Duodenal mucosa (tissue), 2 donors: ENCODE results near the gene PRXL2A.
"Not testable (repeated sequence)": the region's sequence is repeated elsewhere in the genome, so short reads cannot be mapped to it uniquely, and the experiment has no call there.

Source experiments
- H3K27ac ChIP-seq: one replicate; pipeline ENCODE4 v1.7.0; 2013; ENCODE audit warnings: low read depth, low read length
- H3K27me3 ChIP-seq, 2 donors: one replicate each; pipeline ENCODE4 v1.7.0; 2013; ENCODE audit warnings: low read length in 2 of 2, control low read depth in 1 of 2; ENCODE audit not compliant: insufficient read depth in 2 of 2, control insufficient read depth in 1 of 2
- H3K36me3 ChIP-seq, 2 donors: one replicate each; pipeline ENCODE4 v1.7.0; 2013; ENCODE audit warnings: low read length in 2 of 2, control low read depth in 1 of 2; ENCODE audit not compliant: insufficient read depth in 2 of 2, control insufficient read depth in 1 of 2
- H3K4me1 ChIP-seq, 2 donors: one replicate each; pipeline ENCODE4 v1.7.0; 2013; ENCODE audit warnings: low read length in 2 of 2, control low read depth in 1 of 2; ENCODE audit not compliant: insufficient read depth in 2 of 2, control insufficient read depth in 1 of 2
- H3K4me3 ChIP-seq, 2 donors: one replicate each; pipeline ENCODE4 v1.7.0; 2013; ENCODE audit warnings: low read length in 2 of 2, low read depth in 1 of 2
- H3K9ac ChIP-seq, 2 donors: one replicate each; pipeline ENCODE4 v1.7.0; 2013; ENCODE audit warnings: low read length in 2 of 2, low read depth in 1 of 2
- H3K9me3 ChIP-seq, 2 donors: one replicate each; pipeline ENCODE4 v1.7.0; 2013; ENCODE audit warnings: low read length in 2 of 2, control low read depth in 1 of 2; ENCODE audit not compliant: control insufficient read depth in 1 of 2

PRXL2A gene, protein sequence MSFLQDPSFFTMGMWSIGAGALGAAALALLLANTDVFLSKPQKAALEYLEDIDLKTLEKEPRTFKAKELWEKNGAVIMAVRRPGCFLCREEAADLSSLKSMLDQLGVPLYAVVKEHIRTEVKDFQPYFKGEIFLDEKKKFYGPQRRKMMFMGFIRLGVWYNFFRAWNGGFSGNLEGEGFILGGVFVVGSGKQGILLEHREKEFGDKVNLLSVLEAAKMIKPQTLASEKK

DNA sequence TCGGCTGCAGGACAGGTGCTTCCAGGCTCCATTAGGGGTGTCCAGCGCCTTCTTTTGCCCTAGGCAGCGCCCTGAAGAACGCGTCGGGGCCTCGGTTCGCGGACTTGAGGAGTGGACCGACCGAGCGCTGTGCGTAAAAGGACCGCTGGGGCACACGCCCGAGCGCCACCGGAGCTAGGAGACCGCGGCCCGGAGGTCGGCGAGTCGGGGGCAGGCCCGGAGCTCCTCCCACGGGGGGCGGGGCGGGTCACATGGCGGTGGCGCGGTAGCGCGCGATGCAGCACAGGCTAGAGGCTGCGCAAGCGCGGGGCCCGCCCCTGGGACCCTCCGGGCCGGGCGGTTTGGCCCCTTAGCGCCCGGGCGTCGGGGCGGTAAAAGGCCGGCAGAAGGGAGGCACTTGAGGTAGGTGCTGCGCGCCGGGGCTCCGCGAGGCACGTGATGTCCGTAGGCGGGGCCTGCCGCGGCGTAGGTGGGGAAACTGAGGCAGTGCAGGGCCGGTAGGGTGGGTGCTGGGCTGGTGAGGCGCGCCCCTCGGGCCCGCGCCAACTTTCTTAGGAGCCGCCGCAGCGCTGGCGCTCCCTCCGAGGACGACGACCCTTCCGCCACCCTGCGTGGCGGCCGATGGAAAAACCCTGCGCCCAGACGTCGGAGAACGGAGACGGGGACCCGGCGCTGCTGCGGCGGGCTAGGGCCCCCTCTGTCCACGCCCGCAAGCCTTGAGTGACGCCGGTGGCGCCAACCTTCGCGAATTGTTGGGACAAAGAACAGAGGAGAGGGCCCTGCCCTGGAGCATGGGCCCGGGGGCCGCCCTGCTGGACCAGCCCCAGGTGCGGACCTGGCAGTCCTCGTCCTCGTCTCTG lies at the start of gene PRXL2A:
Gene PRXL2A, plus strand, starts transcription at position 310 of the 860 bp plus-strand sequence. CDS start 11,917 bp downstream, outside the sequence.
- H3K36me3 ChIP-seq, result no peaks in the 10 kb centered on the region
- peaks cover 44 to 46% of the 10 kb centered on the region in 2 donors for H3K4me1 ChIP-seq
- H3K9me3 ChIP-seq, result no peaks in the 10 kb centered on the region
- no peaks in the 10 kb centered on the region for H3K27me3 ChIP-seq
- peak within 1 kb of the TSS; percentile 82 for H3K4me3 ChIP-seq
- peak within 1 kb of the TSS; percentile 68 to 86 for H3K9ac ChIP-seq
- H3K27ac ChIP-seq, result peak within 1 kb of the TSS; percentile 61

DNA sequence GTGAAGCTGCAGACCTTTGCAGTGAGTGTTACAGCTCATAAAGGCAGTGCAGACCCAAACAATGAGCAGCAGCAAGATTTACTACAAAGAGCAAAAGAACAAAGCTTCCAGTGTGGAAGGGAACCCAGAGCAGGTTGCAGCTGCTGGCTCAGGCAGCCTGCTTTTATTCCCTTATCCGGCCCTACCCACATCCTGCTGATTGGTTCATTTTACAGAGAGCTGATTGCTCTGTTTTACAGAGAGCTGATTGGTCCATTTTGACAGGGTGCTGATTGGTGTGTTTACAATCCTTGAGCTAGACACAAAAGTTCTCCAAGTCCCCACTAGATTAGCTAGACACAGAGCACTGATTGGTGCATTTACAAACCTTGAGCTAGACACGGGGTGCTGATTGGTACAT lies 49.4 kb upstream of the PRXL2A start:
- H3K4me1 ChIP-seq, H3K9me3 ChIP-seq, H3K27ac ChIP-seq, H3K4me3 ChIP-seq, H3K9ac ChIP-seq, H3K36me3 ChIP-seq: not testable (repeated sequence)
- H3K27me3 ChIP-seq, result peaks cover 7 to 15% of the 10 kb centered on the region in 2 donors

DNA sequence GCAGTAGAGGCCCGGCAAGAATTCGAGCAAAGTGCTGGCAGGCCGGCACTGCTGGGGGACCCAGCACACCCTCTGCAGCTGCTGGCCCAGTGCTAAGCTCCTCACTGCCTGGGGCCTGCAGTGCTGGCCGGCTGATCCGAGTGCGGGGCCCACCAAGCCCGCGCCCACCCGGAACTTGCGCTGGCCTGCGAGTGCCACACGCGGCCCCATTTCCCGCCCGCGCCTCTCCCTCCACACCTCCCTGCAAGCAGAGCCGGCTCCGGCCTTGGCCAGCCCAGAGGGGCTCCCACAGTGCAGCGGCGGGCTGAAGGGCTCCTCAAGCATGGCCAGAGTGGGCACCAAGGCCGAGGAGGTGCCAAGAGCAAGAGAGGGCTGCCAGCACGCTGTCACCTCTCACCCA lies 48.7 kb upstream of the PRXL2A start:
- H3K9me3 ChIP-seq, result no peaks in the 10 kb centered on the region
- H3K27ac ChIP-seq, result no peak overlapping the region
- H3K9ac ChIP-seq, result no peak overlapping the region
- H3K4me1 ChIP-seq, result peaks cover 0 to 6% of the 10 kb centered on the region in 2 donors
- peaks cover 7 to 15% of the 10 kb centered on the region in 2 donors for H3K27me3 ChIP-seq
- H3K4me3 ChIP-seq, result no peak overlapping the region
- H3K36me3 ChIP-seq, result no peaks in the 10 kb centered on the region

DNA sequence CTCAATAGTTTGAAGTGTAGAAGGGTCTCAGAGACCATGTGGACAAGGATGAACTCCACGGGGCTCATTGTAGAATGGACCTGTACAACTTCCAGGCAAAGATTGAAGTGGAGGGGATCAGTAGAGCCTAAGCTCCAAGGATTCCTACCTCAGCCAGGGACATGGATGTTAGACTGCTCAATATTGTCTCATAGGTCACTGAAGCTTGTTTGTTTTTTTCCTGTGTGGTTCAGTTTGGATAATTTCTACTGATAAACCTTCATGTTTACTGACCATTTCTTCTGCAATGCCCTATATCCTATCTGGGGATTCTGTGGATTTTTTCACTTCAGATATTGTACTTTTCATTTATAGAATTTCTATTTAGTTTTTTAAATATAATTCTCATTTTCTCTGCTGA lies 42.8 kb upstream of the PRXL2A start:
- Histone ChIP-seq H3K4me1 (no peaks in the 10 kb centered on the region), H3K9me3 (peaks cover 8 to 17% of the 10 kb centered on the region in 2 donors), H3K27me3 (no peaks in the 10 kb centered on the region), H3K27ac (no peak overlapping the region), H3K4me3 (no peak overlapping the region), H3K36me3 (no peaks in the 10 kb centered on the region), H3K9ac (no peak overlapping the region)

DNA sequence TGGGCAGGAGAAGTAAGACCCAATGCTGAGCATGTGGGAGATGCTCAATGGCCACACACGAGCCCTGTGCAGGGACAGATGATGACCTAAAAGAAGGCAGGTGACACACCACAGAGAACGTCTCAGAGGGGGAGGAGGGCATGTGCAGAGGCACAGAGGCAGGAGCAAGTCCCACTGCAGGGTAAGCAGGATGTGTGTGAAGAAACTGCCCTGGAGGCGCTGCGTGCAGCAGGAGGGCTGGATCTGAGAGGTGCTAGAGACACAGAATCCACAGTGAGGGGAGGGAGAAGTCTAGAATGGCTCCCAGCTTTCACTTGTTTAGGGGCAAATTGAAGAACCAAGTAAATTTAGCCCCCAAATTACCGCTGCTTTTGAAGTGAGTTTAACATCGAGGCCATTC lies 36.9 kb upstream of the PRXL2A start:
- H3K9ac ChIP-seq, result no peak overlapping the region

DNA sequence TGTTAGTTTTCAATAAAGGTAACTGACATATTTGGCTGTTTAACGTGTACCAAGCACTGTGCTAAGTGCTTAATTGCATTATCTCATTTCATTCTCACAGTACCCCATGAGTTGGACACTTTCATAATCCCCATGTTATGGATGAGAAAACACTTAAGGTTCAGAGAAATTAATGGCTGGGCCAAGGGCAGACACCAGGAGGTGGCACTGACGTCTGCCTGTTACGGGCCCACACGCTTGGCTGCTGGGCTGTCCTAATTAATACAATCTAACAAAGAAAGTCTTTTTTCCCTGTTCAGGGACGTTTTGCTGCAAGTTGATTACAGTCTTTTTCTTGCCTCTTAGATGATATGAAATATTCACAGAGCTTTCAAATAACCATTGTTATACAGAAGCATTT lies 35.7 kb upstream of the PRXL2A start:
- H3K9me3 ChIP-seq, result peaks cover 0 to 3% of the 10 kb centered on the region in 2 donors

More for the DNA sequence above, 36.9 kb upstream of the PRXL2A start:
- Histone ChIP-seq H3K9me3 (peaks cover 8 to 14% of the 10 kb centered on the region in 2 donors), H3K4me3 (no peak overlapping the region), H3K36me3 (no peaks in the 10 kb centered on the region), H3K4me1 (no peaks in the 10 kb centered on the region), H3K27ac (no peak overlapping the region), H3K27me3 (no peaks in the 10 kb centered on the region)

DNA sequence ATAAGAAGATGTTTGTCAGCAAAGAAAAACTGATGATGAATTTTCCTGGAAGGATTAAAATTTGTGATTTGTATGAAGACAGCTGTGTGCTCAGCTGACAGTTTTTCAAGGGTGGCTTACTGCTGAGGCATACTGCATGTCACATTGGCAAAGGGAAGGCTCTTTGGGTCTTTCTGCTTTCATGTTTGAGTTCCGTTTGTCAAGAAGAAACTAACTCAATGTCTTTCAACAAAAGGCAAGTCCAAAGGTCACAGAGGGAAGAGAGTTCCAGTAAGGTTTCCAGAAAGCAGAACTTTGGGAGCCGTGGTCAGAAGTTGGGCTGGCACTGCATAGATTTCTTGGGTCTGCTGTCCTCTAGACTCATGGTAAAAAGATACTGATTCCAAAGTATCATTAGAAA lies 34.8 kb upstream of the PRXL2A start:
- no peaks in the 10 kb centered on the region for H3K27me3 ChIP-seq

More for the DNA sequence above, 35.7 kb upstream of the PRXL2A start:
- Histone ChIP-seq H3K4me3 (no peak overlapping the region), H3K4me1 (no peaks in the 10 kb centered on the region), H3K9ac (no peak overlapping the region), H3K36me3 (no peaks in the 10 kb centered on the region), H3K27ac (no peak overlapping the region), H3K27me3 (no peaks in the 10 kb centered on the region)

DNA sequence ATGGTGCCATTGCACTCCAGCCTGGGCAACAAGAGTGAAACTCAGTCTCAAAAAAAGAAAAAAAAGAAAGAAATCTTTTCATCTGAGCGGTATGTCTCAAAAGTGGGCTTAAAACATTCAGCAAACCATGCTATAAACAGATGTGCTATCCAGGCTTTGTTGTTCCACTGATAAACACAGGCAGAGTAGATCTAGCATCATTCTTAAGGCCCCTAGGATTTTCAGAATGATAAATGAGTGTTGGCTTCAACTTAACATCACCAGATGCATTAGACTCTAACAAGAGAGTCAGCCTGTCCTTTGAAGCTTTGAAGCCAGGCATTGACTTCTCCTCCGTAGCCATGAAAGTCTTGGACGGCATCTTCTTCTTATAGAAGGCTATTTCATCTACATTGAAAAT lies 28.6 kb upstream of the PRXL2A start:
- Histone ChIP-seq H3K4me1 (peaks cover 0 to 5% of the 10 kb centered on the region in 2 donors), H3K36me3 (no peaks in the 10 kb centered on the region), H3K4me3 (no peak overlapping the region), H3K27me3 (no peaks in the 10 kb centered on the region), H3K9ac (no peak overlapping the region), H3K27ac (no peak overlapping the region), H3K9me3 (no peaks in the 10 kb centered on the region)

More for the DNA sequence above, 34.8 kb upstream of the PRXL2A start:
- Histone ChIP-seq H3K9ac (no peak overlapping the region), H3K27ac (no peak overlapping the region), H3K4me1 (peaks cover 0 to 2% of the 10 kb centered on the region in 2 donors), H3K36me3 (no peaks in the 10 kb centered on the region), H3K9me3 (no peaks in the 10 kb centered on the region), H3K4me3 (no peak overlapping the region)

DNA sequence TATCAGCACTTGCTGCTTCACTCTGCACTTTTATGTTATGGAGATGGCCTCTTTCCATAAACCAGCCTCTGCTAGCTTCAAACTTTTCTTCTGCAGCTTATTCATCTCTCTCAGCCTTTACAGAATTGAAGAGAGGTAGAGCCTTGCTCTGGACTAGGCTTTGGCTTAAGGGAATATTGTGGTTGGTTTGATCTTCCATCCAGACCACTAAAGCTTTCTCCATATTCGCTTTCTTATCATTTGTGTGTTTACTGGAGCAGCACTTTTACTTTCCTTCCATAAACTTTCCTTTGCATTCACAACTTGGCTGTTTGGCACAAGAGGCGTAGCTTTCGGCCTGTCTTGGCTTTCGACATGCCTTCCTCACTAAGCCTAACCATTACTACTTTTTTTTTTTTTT lies 28.2 kb upstream of the PRXL2A start:
- Histone ChIP-seq H3K9me3 (no peaks in the 10 kb centered on the region), H3K4me1 (peaks cover 0 to 5% of the 10 kb centered on the region in 2 donors), H3K27ac (no peak overlapping the region), H3K27me3 (no peaks in the 10 kb centered on the region), H3K36me3 (no peaks in the 10 kb centered on the region), H3K4me3 (no peak overlapping the region), H3K9ac (no peak overlapping the region)

DNA sequence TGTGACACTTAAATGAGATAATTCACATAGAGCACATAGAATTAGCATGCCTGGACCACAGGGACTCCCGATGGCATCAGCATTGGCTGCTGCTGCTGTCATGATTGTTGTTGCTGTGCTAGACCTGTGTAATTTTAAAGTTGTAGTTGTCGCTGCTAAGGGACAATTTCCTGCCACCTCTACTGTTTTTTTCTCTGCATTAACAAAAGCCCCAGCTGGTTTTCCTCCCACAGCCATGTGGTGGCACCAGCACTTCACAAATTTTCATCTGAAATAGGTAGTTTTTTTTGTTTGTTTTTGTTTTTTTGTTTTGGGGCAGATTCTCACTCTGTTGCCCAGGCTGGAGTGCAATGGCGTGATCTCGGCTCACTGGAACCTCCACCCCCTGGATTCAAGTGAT lies 25.4 kb upstream of the PRXL2A start:
- H3K4me3 ChIP-seq, result no peak overlapping the region
- H3K4me1 ChIP-seq, result peaks cover 0 to 5% of the 10 kb centered on the region in 2 donors
- H3K27ac ChIP-seq, result no peak overlapping the region
- H3K9ac ChIP-seq, result no peak overlapping the region
- no peaks in the 10 kb centered on the region for H3K9me3 ChIP-seq
- H3K36me3 ChIP-seq, result no peaks in the 10 kb centered on the region
- H3K27me3 ChIP-seq, result no peaks in the 10 kb centered on the region
